HepG2 (cell line): Measurements from ENCODE around the gene BACE1-AS. TPM values are rescaled to one million over a fixed set of nuclear protein-coding genes. Genes with fewer than 3 reads are reported as not detected.

Experiments
- CREM ChIP-seq, 2 experiments: sonication (generic) in 1 of 2; formaldehyde crosslinking in 1 of 2; IDR thresholded peaks; 2 replicates each; pipeline versions ENCODE4 v1.4.0 to v1.6.1; 2016 to 2020; ENCODE audit warnings: antibody characterized with exemption in 1 of 2, mild to moderate bottlenecking in 1 of 2, missing genetic modification reagents in 1 of 2
- EP300 ChIP-seq, 3 experiments: sonication (generic) in 1 of 3; formaldehyde crosslinking in 1 of 3; IDR thresholded peaks; 2 replicates each; pipeline versions ENCODE4 v1.5.1 to v1.6.1; 2011 to 2020; ENCODE audit warnings: low read depth in 2 of 3, low read length in 2 of 3, borderline replicate concordance in 1 of 3, improper control_type of control experiment in 1 of 3, mild to moderate bottlenecking in 1 of 3, missing genetic modification reagents in 1 of 3, moderate library complexity in 1 of 3
- MED13 ChIP-seq: sonication (generic); formaldehyde crosslinking; IDR thresholded peaks from 2 replicates; pipeline ENCODE4 v1.5.0; 2020; ENCODE audit warnings: missing genetic modification reagents
- MEIS2 ChIP-seq: sonication (generic); formaldehyde crosslinking; IDR thresholded peaks from 2 replicates; pipeline ENCODE4 v1.9.0; 2021; ENCODE audit warnings: mild to moderate bottlenecking, missing genetic modification reagents
- NR2F2 ChIP-seq: IDR thresholded peaks from 2 replicates; pipeline ENCODE4 v1.6.1; 2012; ENCODE audit warnings: low read depth, inconsistent platforms, borderline replicate concordance
- ZFY ChIP-seq: sonication (generic); formaldehyde crosslinking; IDR thresholded peaks from 2 replicates; pipeline ENCODE4 v1.4.0; 2020; ENCODE audit warnings: missing genetic modification reagents
- ZKSCAN5 ChIP-seq: sonication (generic); formaldehyde crosslinking; IDR thresholded peaks from 2 replicates; pipeline ENCODE4 v1.5.1; 2020; ENCODE audit warnings: mild to moderate bottlenecking, missing genetic modification reagents
- ZNF234 ChIP-seq: sonication (generic); formaldehyde crosslinking; conservative IDR thresholded peaks from 2 replicates; pipeline ENCODE4 v1.5.1; 2020; ENCODE audit warnings: mild to moderate bottlenecking, missing genetic modification reagents
- polyA plus RNA-seq, 8 experiments: library from polyadenylated mRNA; depleted of rRNA in 3 of 8; stranded (reverse) in 7 of 8; unstranded in 1 of 8; fragments of >200 nt; fragmentation: Illumina TruSeq in 4 of 8; extraction: Trizol in 4 of 8; gene quantifications; 2 replicates each; pipeline versions ENCODE4 v1.2.1 to v1.2.3, GENCODE V29; 2011 to 2016; ENCODE audit warnings: low read depth in 4 of 8, missing spikeins in 1 of 8, mixed read lengths in 1 of 8; ENCODE audit not compliant: insufficient read depth in 1 of 8
- total RNA-seq, 5 experiments: library from RNA; depleted of rRNA; stranded (reverse); fragments of >200 nt; fragmentation: Illumina TruSeq; extraction: Trizol; gene quantifications; 2 replicates each; pipeline ENCODE4 v1.2.3, GENCODE V29; 2016; ENCODE audit warnings: low read depth in 1 of 5
- TF ChIP-seq, protein P1 (sequence below): sonication (generic); formaldehyde crosslinking; IDR thresholded peaks from 2 replicates; pipeline ENCODE4 v1.5.0; 2020; ENCODE audit warnings: mild to moderate bottlenecking, missing genetic modification reagents, borderline replicate concordance
- TF ChIP-seq, protein P2 (sequence below): sonication (generic); formaldehyde crosslinking; IDR thresholded peaks from 2 replicates; pipeline ENCODE4 v1.8.1; 2022; ENCODE audit warnings: low read depth, mild to moderate bottlenecking, missing genetic modification reagents
- TF ChIP-seq, protein P3 (sequence below): sonication (generic); formaldehyde crosslinking; conservative IDR thresholded peaks from 2 replicates; pipeline ENCODE4 v1.8.0; 2022; ENCODE audit warnings: low read depth, missing genetic modification reagents
- TF ChIP-seq, protein P4 (sequence below): IDR thresholded peaks from 2 replicates; pipeline ENCODE4 v1.6.1; 2016; ENCODE audit warnings: mild to moderate bottlenecking, missing biosample characterization, missing genetic modification reagents
- TF ChIP-seq, protein P5 (sequence below): sonication (generic); formaldehyde crosslinking; conservative IDR thresholded peaks from 2 replicates; pipeline ENCODE4 v1.5.0; 2020; ENCODE audit warnings: missing genetic modification reagents
- TF ChIP-seq, protein P6 (sequence below): sonication (generic); formaldehyde crosslinking; IDR thresholded peaks from 2 replicates; pipeline ENCODE4 v1.8.0; 2022; ENCODE audit warnings: missing genetic modification reagents, low read depth, mild to moderate bottlenecking, borderline replicate concordance

Gene BACE1-AS
- total and polyA plus RNA-seq, 2 of the 13 experiments (the other 11 are each of a cell fraction or from before 2014, with no cell fraction given) = 2.0 to 3.9 TPM

DNA sequence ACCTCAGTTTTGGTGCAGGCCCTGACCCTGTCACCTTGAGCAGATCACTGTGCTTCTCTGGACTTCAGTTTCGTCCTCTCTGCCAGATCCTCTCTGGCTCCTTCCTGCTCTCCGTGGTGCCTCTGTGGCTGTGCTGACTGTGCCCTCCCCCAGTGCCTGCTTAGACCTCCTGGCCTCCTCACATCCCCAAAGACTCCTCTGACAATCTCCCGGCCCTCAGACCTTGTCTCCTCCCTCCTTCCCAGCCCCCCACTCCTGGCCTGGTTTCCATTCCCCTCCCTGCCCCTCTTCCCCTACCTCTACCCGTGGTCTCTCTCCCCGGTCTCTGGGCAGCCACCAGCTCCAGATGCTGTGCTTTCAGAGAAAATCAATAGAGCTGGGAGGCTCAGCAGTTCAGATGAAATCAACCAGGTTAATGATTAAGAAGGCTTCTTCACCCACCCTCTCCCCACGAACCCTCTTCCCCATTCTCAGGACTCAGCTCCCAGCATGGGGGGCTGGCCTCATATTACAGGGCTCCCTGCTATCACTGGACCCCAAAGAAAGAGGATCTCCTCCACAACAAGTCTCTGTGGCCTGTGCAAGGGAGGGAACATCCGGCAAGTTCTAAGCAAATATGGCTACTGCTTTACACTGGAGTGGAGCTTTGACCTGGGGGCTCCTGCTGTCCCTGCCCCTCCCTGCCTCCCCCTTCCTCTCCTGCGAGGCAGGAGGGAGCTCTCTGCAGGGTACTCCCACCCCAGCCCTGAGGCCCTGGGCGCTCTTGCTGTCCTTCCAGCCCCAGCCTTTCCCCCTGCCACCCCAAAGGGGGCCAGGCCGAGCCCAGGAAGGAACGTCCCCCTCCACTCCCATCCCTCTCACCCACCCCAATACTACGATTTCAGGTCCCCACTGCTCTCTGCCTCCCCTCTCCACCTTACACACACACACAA lies 8.5 kb downstream of the BACE1-AS start (continued):
- TF ChIP-seq, protein P1, sequence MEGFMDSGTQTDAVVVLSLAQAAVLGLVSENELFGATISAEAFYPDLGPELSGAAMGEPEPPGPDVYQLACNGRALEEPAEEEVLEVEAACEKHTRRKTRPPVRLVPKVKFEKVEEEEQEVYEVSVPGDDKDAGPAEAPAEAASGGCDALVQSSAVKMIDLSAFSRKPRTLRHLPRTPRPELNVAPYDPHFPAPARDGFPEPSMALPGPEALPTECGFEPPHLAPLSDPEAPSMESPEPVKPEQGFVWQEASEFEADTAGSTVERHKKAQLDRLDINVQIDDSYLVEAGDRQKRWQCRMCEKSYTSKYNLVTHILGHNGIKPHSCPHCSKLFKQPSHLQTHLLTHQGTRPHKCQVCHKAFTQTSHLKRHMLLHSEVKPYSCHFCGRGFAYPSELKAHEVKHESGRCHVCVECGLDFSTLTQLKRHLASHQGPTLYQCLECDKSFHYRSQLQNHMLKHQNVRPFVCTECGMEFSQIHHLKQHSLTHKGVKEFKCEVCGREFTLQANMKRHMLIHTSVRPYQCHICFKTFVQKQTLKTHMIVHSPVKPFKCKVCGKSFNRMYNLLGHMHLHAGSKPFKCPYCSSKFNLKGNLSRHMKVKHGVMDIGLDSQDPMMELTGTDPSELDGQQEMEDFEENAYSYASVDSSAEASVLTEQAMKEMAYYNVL (CRISPR knock-in tag) = peak; percentile 76; the same call in 1 of the 2 replicates
- TF ChIP-seq, protein P2, sequence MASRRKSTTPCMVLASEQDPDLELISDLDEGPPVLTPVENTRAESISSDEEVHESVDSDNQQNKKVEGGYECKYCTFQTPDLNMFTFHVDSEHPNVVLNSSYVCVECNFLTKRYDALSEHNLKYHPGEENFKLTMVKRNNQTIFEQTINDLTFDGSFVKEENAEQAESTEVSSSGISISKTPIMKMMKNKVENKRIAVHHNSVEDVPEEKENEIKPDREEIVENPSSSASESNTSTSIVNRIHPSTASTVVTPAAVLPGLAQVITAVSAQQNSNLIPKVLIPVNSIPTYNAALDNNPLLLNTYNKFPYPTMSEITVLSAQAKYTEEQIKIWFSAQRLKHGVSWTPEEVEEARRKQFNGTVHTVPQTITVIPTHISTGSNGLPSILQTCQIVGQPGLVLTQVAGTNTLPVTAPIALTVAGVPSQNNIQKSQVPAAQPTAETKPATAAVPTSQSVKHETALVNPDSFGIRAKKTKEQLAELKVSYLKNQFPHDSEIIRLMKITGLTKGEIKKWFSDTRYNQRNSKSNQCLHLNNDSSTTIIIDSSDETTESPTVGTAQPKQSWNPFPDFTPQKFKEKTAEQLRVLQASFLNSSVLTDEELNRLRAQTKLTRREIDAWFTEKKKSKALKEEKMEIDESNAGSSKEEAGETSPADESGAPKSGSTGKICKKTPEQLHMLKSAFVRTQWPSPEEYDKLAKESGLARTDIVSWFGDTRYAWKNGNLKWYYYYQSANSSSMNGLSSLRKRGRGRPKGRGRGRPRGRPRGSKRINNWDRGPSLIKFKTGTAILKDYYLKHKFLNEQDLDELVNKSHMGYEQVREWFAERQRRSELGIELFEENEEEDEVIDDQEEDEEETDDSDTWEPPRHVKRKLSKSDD (CRISPR knock-in tag) = peak; percentile 56; the same call in 1 of the 2 replicates
- TF ChIP-seq, protein P3, sequence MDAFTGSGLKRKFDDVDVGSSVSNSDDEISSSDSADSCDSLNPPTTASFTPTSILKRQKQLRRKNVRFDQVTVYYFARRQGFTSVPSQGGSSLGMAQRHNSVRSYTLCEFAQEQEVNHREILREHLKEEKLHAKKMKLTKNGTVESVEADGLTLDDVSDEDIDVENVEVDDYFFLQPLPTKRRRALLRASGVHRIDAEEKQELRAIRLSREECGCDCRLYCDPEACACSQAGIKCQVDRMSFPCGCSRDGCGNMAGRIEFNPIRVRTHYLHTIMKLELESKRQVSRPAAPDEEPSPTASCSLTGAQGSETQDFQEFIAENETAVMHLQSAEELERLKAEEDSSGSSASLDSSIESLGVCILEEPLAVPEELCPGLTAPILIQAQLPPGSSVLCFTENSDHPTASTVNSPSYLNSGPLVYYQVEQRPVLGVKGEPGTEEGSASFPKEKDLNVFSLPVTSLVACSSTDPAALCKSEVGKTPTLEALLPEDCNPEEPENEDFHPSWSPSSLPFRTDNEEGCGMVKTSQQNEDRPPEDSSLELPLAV (CRISPR knock-in tag) = no peak
- peak; percentile 25; the same call in 1 of the 2 replicates for TF ChIP-seq ZFY (CRISPR knock-in tag)
- TF ChIP-seq, protein P4, sequence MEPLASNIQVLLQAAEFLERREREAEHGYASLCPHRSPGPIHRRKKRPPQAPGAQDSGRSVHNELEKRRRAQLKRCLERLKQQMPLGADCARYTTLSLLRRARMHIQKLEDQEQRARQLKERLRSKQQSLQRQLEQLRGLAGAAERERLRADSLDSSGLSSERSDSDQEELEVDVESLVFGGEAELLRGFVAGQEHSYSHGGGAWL (CRISPR knock-in tag) = peak; percentile 22; the same call in 1 of the 2 replicates
- TF ChIP-seq MED13 = 0 out of 2 replicates have a peak, but pooled peaks have one; percentile 40
- peak; percentile 39; the same call in 1 of the 2 replicates for TF ChIP-seq CREM (IDR thresholded peaks at IDR 0.05)
- TF ChIP-seq CREM (CRISPR knock-in tag; IDR thresholded peaks at IDR 0.05) = no peak
- TF ChIP-seq ZKSCAN5 = 0 out of 2 replicates have a peak, but pooled peaks have one; percentile 36
- no peak for TF ChIP-seq ZNF234 (CRISPR knock-in tag)
- TF ChIP-seq, protein P5, sequence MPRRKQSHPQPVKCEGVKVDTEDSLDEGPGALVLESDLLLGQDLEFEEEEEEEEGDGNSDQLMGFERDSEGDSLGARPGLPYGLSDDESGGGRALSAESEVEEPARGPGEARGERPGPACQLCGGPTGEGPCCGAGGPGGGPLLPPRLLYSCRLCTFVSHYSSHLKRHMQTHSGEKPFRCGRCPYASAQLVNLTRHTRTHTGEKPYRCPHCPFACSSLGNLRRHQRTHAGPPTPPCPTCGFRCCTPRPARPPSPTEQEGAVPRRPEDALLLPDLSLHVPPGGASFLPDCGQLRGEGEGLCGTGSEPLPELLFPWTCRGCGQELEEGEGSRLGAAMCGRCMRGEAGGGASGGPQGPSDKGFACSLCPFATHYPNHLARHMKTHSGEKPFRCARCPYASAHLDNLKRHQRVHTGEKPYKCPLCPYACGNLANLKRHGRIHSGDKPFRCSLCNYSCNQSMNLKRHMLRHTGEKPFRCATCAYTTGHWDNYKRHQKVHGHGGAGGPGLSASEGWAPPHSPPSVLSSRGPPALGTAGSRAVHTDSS (CRISPR knock-in tag) = no peak
- TF ChIP-seq, protein P6, sequence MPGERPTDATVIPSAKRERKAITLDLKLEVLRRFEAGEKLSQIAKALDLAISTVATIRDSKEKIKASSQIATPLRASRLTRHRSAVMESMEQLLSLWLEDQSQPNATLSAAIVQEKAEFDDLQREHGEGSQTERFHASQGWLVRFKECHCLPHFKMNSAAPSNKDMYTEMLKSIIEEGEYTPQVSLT = no peak
- TF ChIP-seq MEIS2 (CRISPR knock-in tag) = peak; percentile 48; the same call in 1 of the 2 replicates
- 0 out of 2 replicates have a peak, but pooled peaks have one; percentile 47 for TF ChIP-seq NR2F2
- peak in 1 of 2 experiments; percentile 29; a peak in 1 of 4 replicates for TF ChIP-seq EP300 (IDR thresholded peaks at IDR 0.05; ENCODE audit: low read depth in 2 of 2, low read length in 2 of 2)
- TF ChIP-seq EP300 (CRISPR knock-in tag; IDR thresholded peaks at IDR 0.05; ENCODE audit: borderline replicate concordance) = no peak
